HTR-8/SVneo (cell line): Measurements from ENCODE around the gene CCNG2.
A peak's percentile ranks its signal among the peaks of the same experiment; 100 is the strongest.

Experiments used
- DNase-seq: peaks from one replicate; pipeline ENCODE4 v3.0.0; 2011; ENCODE audit warnings: low spot score, mixed read lengths; ENCODE audit not compliant: insufficient read length
- FAIRE-seq: peaks from 2 replicates; lab custom pipeline; 2011; peaks lifted over from hg19 to GRCh38; lab: Jason Lieb, UNC

The CCNG2 gene

GRCh38 chr4:77146186-77147078 is 10.6 kb upstream of the CCNG2 start:
- FAIRE-seq (no peak), DNase-seq (peak; percentile 5)

GRCh38 chr4:77147079-77147782 is 9.8 kb upstream of the CCNG2 start:
- no peak for FAIRE-seq

GRCh38 chr4:77148078-77148477 is 8.9 kb upstream of the CCNG2 start:
- FAIRE-seq: no peak
- DNase-seq: no peak

More at GRCh38 chr4:77147079-77147782, 9.8 kb upstream of the CCNG2 start:
- no peak for DNase-seq

DNA sequence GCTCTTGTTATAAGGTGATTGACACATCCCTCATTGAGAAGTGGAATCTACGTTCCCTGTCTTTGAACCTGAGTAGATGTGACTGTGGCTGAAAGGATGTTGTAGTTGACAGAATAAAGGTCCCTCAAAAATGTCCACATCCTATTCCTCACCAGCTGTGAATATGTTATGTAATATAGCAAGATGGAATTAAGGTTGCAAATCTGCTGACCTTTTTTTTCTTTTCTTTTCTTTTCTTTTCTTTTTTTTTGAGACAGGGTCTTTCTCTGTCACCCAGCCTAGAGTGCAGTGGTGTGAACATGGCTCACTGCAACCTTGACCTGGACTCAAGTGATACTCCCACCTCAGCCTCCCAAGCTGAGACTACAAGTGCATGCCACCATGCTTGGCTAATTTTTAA is 7.2 kb upstream of the CCNG2 start:
- FAIRE-seq: no peak

DNA sequence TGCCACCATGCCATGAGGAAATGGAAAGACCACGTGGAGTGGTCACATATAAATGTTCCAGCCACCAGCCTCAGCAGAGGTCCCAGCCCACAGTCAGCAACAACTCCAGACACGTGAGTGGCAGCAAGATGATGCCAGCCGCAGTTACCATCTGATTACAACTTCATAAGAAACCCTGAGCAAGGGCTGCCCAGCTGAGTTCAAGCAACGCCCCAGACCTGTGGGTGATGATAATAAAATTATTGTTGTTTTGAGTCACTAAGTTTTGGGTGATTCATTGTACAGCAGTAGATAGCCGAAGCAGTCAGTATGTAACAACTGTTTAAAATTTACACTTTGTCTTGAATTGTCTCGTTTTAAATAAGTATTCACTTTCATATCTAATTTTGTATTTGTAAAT is 5.8 kb upstream of the CCNG2 start:
- DNase-seq (no peak), FAIRE-seq (no peak)

More for the DNA sequence above, 7.2 kb upstream of the CCNG2 start:
- DNase-seq: no peak

- DNase-seq: no peak
- no peak for FAIRE-seq
Observed at GRCh38 chr4:77152421-77152820, 4.6 kb upstream of the CCNG2 start.

GRCh38 chr4:77153006-77153405 is 4.0 kb upstream of the CCNG2 start:
- DNase-seq (no peak), FAIRE-seq (no peak)

GRCh38 chr4:77154065-77154464 is 2.9 kb upstream of the CCNG2 start:
- FAIRE-seq (no peak), DNase-seq (no peak)

DNA sequence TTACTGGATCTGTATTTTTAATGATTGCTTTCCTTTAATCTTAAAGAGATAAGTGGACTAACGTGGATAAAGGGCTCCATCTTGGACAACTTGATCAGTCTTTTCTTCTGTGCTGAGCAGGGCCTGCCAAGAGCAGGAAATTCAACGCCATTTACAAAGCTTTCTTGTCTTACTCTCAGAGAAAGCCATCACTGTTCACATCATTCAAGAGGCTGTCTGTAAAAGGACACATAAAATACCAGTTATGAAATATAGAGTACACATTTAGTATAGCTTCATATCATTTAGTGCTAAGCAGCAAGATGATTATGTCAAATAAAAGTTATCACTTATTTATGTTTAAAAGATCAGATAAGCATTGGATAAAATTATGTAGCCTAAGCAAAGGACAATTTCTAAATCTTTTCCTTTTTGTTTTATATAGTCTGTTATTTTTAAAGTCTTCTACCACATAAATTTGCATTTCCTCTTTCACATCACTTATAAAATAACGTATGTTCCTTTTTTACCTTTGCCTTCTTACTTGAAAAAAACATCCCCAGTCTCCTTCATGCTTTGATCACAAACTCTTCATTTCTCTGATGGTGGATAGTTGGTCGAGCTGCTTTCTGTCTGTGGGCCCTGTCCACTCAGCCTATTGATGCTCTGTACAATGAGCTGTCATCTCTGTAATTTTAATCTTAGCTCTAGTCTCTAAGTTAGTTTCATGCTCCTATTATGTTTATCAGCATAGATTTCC is 2.1 kb upstream of the CCNG2 start:
- no peak for DNase-seq
- FAIRE-seq: no peak

DNA sequence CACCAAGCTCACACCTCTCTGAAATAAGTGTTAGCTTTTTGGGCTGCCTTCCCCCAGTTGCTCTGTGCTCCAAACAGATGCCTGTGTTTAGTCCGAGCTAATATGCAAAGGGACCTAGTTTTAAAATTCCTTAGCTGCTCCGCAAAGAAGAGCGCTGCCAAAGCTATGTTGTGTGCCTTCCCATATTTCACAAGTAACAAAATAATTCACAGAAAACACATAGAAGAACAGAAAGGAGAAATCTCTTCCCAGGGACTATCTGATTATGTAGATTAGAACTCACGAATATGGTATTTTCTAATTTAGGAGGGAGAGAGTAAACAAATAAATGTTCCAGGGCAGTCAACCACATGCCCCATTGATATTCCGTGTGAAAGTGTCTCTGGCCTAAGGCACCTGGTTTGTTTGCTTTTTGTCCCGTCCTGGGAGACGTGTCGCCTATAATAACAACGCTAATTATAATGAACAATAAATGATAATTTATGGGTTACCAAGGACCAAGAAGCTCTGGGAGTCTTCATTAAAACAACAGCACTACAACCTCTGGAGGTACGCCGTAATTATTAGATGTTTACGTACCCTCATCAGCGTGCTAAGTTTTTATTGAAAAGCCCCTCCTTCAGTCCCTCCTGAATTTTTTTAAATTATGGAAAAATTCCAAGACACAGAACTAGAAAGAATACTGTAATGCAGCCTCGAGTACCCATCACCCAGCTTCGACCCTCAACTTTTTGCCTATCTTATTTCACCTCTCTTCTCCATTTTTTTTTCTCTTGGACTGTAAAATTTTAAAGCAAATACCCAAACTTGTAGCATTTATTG is 1.2 kb upstream of the CCNG2 start:
- FAIRE-seq (no peak), DNase-seq (no peak)

DNA sequence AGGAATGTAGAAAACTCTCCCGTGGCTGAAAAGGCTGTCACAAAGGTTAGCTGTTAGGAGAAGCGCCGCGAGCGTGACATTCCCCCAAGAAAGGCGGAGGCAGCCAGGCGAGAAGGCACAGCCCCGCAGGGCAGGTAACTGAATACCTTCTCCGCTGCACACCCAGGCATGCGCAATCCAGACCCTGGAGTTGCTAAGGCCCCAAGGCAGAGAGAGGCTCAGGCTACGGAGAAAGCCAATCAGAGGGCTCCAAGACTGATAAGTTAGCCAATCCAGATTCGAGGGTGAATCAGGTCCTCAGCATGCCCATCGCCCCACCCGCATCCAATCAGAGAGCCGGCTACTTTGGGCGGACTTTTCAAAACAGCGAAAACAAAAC is 485 bp upstream of the CCNG2 start:
- DNase-seq: peak; percentile 87
- peak; percentile 57 for FAIRE-seq

DNA sequence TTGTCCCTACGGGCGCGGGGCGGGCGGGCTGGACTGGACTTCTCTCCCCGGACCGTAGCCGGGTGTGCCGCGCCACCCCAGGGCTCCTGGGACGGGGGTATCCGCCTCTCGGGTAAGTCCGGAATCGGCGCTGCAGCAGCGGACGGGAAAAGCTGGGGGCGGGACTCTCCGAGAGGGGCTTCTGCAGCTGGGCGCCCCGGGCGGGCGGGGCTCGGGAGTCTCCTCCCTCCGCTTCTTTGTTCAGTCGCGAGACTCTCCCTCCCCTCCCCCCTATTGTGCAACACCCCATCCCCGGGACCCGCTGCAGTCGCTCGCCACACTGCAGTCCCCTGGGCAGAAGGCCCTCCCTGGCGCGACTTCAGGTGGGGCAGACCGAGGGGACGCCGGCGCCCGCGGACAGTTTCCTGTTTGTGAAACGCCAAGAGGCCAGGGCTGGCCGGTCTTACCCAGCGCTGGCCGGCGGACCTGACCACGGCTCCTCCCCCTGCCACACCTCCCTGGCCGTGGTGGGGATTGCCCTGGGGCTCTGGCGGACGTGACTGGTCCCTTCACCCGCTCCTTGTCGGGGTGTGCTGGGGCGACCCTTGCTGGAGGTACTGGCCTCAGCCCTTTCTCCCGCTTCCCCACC is 966 bp downstream of the CCNG2 start:
- FAIRE-seq: no peak
- peak; percentile 72 for DNase-seq

- FAIRE-seq (no peak), DNase-seq (no peak)
Observed at GRCh38 chr4:77158487-77158861, 1.5 kb downstream of the CCNG2 start.

GRCh38 chr4:77159806-77160205 is 2.8 kb downstream of the CCNG2 start:
- DNase-seq (no peak), FAIRE-seq (no peak)

GRCh38 chr4:77163641-77164040 is 6.6 kb downstream of the CCNG2 start:
- FAIRE-seq (no peak), DNase-seq (no peak)

- FAIRE-seq: no peak
- DNase-seq: no peak
Observed at GRCh38 chr4:77167173-77167572, 10.2 kb downstream of the CCNG2 start.

- DNase-seq (no peak), FAIRE-seq (no peak)
Observed at GRCh38 chr4:77167866-77168265, 10.9 kb downstream of the CCNG2 start.

GRCh38 chr4:77169481-77169880 is 12.5 kb downstream of the CCNG2 start:
- FAIRE-seq: no peak

GRCh38 chr4:77170926-77171325 is 13.9 kb downstream of the CCNG2 start:
- no peak for DNase-seq

More at GRCh38 chr4:77169481-77169880, 12.5 kb downstream of the CCNG2 start:
- DNase-seq: no peak

GRCh38 chr4:77172336-77172735 is 15.3 kb downstream of the CCNG2 start:
- FAIRE-seq (no peak), DNase-seq (peak; percentile 61)

More at GRCh38 chr4:77170926-77171325, 13.9 kb downstream of the CCNG2 start:
- FAIRE-seq: no peak
